Gastroesophageal sphincter (tissue), 4 donors: ENCODE data around the gene MRPS23. TPM values are rescaled to one million over a fixed set of nuclear protein-coding genes. Genes with fewer than 3 reads are reported as not detected.

ENCODE experiments used
- ATAC-seq: fragments of 150-250 bp; one replicate; pipeline ENCODE4 v1.9.1; 2016; ENCODE audit warnings: mild to moderate bottlenecking, moderate library complexity
- H3K27ac ChIP-seq, 4 donors: fragments of 200-600 bp; sonication (generic) in 3 of 4; 1 replicate in 3 of 4; 2 replicates in 1 of 4; pipeline ENCODE4 v1.5.1; 2016 to 2019
- H3K27me3 ChIP-seq: fragments of 200-600 bp; sonication (generic); one replicate; pipeline ENCODE4 v1.5.1; 2019
- H3K36me3 ChIP-seq, 2 donors: fragments of 200-600 bp; sonication (generic); one replicate each; pipeline ENCODE4 v1.5.1; 2019; ENCODE audit warnings: control low read depth in 1 of 2
- H3K4me1 ChIP-seq, 3 donors: fragments of 200-600 bp; sonication (generic); 1 replicate in 2 of 3; 2 replicates in 1 of 3; pipeline ENCODE4 v1.5.1; 2016 to 2019; ENCODE audit warnings: control low read depth in 2 of 3
- H3K4me3 ChIP-seq, 2 donors: fragments of 200-600 bp; sonication (generic); one replicate each; pipeline ENCODE4 v1.5.1; 2019; ENCODE audit warnings: mild to moderate bottlenecking in 1 of 2, moderate library complexity in 1 of 2
- H3K9me3 ChIP-seq, 3 donors: fragments of 200-600 bp; sonication (generic); one replicate each; pipeline ENCODE4 v1.5.1; 2017 to 2019; ENCODE audit warnings: control low read depth in 2 of 3
- EP300 ChIP-seq: sonication (generic); formaldehyde crosslinking; IDR thresholded peaks from one replicate; pipeline ENCODE4 v1.6.1; 2017; ENCODE audit warnings: antibody characterized with exemption, mild to moderate bottlenecking
- POLR2A ChIP-seq, 2 donors: fragments of 450-650 bp; IDR thresholded peaks; one replicate each; pipeline ENCODE4 v1.6.1; 2017; ENCODE audit warnings: antibody characterized with exemption in 2 of 2, mild to moderate bottlenecking in 2 of 2, moderate library complexity in 1 of 2
- POLR2AphosphoS5 ChIP-seq: sonication (generic); formaldehyde crosslinking; IDR thresholded peaks from one replicate; pipeline ENCODE4 v1.6.1; 2017; ENCODE audit warnings: antibody characterized with exemption
- WGBS, 2 donors: methylation state at CpG; one replicate each; pipeline ENCODE4 v1.1.5; 2018; ENCODE audit warnings: low coverage in 1 of 2; 5-methylcytosine and 5-hydroxymethylcytosine counted together
- total RNA-seq, 4 donors: library from RNA; depleted of rRNA; stranded (reverse); fragments of >200 nt; gene quantifications; one replicate each; pipeline ENCODE4 v1.1.0, GENCODE V29; 2016
- TF ChIP-seq, protein P1 (sequence below), 4 experiments: fragments of 200-600 bp in 2 of 4; fragments of 450-650 bp in 2 of 4; sonication (generic) in 1 of 4; IDR thresholded peaks; one replicate each; pipeline ENCODE4 v1.5.1; 2017 to 2019; ENCODE audit warnings: antibody characterized with exemption in 4 of 4, mild to moderate bottlenecking in 2 of 4, moderate library complexity in 2 of 4

MRPS23 gene
- total RNA-seq, 4 donors from 2014 or later = 23.0 to 24.8 (median 24.5) TPM

DNA sequence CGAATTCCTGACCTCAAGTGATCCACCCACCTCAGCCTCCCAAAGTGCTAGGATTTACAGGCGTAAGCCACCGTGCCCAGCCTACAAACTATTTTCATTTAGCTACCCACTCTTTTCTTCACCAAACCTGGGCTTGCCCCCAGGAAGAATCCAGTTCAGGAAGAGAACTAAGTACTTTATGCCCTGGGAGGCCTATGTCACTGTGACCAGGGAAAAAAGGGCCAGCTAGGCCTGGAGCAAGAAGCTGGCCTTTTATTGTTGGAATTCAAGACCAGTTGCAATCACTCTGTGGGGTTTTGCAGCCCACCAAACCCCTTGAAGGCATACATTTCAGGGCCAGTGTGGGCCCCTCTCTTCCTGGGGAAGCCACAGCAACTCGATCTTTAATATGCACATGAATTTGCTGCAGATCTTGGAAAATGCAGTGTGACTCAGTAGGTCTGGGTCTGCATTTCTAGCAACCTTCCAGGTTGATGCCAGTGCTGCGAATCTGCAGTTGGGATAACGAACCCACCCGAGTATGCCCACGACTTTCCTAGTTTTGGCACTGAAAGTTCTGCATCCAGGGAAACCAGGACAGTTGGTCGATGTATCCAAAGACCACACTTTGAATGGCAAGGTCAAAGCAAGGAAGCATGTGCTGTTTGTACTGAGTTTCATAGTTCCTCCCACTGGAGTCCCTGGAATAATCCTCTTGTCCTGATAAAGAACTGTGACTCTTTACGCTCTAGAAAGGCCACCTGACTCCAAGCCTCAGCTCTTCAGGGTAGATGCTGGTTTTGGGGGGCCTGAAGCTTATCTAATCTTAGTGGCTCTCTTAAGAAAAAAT lies 7.2 kb upstream of the MRPS23 start:
- Histone ChIP-seq H3K4me1 (peaks cover 8 to 89% (median 26%) of the 10 kb centered on the region in 3 donors), H3K27ac (peak overlapping the region in 3 of 4 donors; percentile 34 to 98 (median 92)), H3K27me3 (no peaks in the 10 kb centered on the region)

DNA sequence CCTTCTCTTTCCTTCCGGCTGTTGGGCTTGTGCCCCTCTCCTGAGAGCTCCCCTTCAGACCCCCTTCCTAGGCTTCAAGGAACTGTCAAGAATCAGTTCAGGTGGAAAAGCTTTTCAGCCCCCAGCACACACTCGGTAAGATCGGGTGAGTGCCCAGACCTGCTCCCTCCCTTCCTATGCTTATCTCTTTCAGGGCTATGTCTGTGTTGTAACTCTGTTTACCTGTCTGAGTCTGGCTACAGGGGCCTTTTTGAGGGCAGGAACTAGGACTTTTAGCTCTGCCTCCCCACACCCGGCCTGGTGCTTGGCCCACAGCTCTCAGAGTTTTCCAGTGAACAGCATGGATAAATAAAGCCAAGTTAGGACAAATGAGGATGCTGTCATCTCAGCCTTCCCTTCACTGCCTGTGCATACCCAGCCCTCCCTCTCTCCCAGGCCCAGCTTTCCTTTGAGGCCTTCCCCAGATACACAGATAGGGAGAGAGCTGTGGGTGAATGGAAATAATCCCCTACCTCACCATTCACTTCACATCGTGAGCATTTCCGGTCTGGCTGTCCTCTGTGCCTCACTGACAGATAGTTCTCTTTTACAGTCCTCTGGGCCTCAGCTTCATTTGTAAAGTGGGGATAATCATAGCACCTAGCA lies 5.7 kb upstream of the MRPS23 start:
- no peaks in the 10 kb centered on the region for H3K27me3 ChIP-seq

More for the DNA sequence above, 7.2 kb upstream of the MRPS23 start:
- TF ChIP-seq EP300 (no peak), POLR2A (IDR thresholded peaks at IDR 0.05) (no peak), POLR2AphosphoS5 (no peak)
- Histone ChIP-seq H3K4me3 (no peak overlapping the region), H3K9me3 (no peaks in the 10 kb centered on the region), H3K36me3 (no peaks in the 10 kb centered on the region)
- no peak for ATAC-seq
- WGBS, 2 donors = 67 to 83% methylated on average over 6 of the region's 10 CpGs

DNA sequence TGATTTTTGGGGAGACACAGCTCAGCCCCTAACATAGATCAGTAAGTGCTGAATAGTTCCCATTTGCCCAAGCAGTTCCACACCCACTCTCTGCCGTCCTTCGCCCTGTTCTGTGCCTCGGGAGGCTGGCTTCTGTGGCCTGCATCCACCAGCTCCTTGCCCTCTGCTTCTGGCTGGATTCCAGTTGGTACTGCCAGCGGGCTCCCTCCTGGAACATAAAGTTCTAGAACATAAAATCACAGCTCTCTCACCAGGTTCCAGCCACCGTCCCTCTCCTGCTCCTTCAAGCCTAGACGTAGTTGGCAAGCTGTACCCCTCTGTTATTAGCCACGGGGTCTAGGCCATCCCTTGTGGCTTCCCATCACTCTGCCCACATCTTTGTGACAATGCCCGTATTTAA lies 3.9 kb upstream of the MRPS23 start:
- peak overlapping the region; percentile 91 to 98 (median 92) for H3K27ac ChIP-seq

More for the DNA sequence above, 5.7 kb upstream of the MRPS23 start:
- 8 to 19% methylated on average over 4 to 6 of the region's 6 CpGs for WGBS, 2 donors
- no peaks in the 10 kb centered on the region for H3K36me3 ChIP-seq
- TF ChIP-seq EP300 (no peak), POLR2A (IDR thresholded peaks at IDR 0.05) (no peak), POLR2AphosphoS5 (no peak)
- TF ChIP-seq, protein P1, sequence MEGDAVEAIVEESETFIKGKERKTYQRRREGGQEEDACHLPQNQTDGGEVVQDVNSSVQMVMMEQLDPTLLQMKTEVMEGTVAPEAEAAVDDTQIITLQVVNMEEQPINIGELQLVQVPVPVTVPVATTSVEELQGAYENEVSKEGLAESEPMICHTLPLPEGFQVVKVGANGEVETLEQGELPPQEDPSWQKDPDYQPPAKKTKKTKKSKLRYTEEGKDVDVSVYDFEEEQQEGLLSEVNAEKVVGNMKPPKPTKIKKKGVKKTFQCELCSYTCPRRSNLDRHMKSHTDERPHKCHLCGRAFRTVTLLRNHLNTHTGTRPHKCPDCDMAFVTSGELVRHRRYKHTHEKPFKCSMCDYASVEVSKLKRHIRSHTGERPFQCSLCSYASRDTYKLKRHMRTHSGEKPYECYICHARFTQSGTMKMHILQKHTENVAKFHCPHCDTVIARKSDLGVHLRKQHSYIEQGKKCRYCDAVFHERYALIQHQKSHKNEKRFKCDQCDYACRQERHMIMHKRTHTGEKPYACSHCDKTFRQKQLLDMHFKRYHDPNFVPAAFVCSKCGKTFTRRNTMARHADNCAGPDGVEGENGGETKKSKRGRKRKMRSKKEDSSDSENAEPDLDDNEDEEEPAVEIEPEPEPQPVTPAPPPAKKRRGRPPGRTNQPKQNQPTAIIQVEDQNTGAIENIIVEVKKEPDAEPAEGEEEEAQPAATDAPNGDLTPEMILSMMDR (IDR thresholded peaks at IDR 0.05) = no peak
- H3K4me1 ChIP-seq = peaks cover 15 to 89% (median 27%) of the 10 kb centered on the region in 3 donors
- ATAC-seq = peak; percentile 40
- peak overlapping the region; percentile 85 to 98 (median 92) for H3K27ac ChIP-seq
- H3K9me3 ChIP-seq = no peaks in the 10 kb centered on the region
- H3K4me3 ChIP-seq = no peak overlapping the region

DNA sequence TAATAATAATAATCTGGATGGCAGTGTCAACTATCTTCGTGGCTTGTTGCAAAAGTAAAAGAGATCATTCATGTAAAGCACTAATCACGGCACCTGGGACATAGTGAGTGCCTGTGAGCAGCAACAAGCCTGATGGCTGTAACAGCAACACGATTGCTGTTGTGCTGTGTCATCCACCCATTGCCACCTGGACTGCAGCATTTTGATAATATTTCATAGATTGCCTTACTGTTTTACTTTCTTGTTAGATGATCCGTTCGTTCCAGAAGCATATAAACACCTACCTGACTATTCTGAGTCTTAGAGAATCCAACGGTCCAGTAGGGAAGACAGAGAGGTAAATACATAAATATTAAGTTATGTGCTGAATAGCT lies 3.1 kb upstream of the MRPS23 start:
- peaks cover 15 to 80% (median 32%) of the 10 kb centered on the region in 3 donors for H3K4me1 ChIP-seq
- ATAC-seq = no peak

More for the DNA sequence above, 3.9 kb upstream of the MRPS23 start:
- H3K36me3 ChIP-seq = peaks cover 0 to under 1% of the 10 kb centered on the region in 2 donors
- peak; percentile 33 for ATAC-seq
- H3K27me3 ChIP-seq = no peaks in the 10 kb centered on the region
- H3K4me1 ChIP-seq = peaks cover 15 to 80% (median 31%) of the 10 kb centered on the region in 3 donors
- no peak overlapping the region for H3K4me3 ChIP-seq
- no peaks in the 10 kb centered on the region for H3K9me3 ChIP-seq
- 53 to 70% methylated on average over 3 to 5 of the region's 8 CpGs for WGBS, 2 donors
- TF ChIP-seq, protein P1 (IDR thresholded peaks at IDR 0.05) = peak in 1 of 4 experiments; percentile 2
- TF ChIP-seq EP300 (peak; percentile 83), POLR2AphosphoS5 (peak; percentile 93), POLR2A (IDR thresholded peaks at IDR 0.05) (no peak)

More for the DNA sequence above, 3.1 kb upstream of the MRPS23 start:
- Histone ChIP-seq H3K9me3 (no peaks in the 10 kb centered on the region), H3K36me3 (peaks cover 0 to 8% of the 10 kb centered on the region in 2 donors), H3K4me3 (no peak overlapping the region), H3K27ac (peak overlapping the region; percentile 91 to 98 (median 92)), H3K27me3 (no peaks in the 10 kb centered on the region)
- WGBS, 2 donors = 37 to 55% methylated on average over 6 of the region's 6 CpGs
- TF ChIP-seq EP300 (no peak), POLR2A (IDR thresholded peaks at IDR 0.05) (no peak)
- TF ChIP-seq, protein P1 (IDR thresholded peaks at IDR 0.05) = no peak
